Sigmoid colon (tissue), 4 donors: ENCODE data around the gene ATP6V0D1.

Experiments used
- POLR2A ChIP-seq, 2 donors: fragments of 450-650 bp; IDR thresholded peaks; one replicate each; pipeline ENCODE4 v1.6.1; 2016; ENCODE audit warnings: antibody characterized with exemption in 2 of 2, mild to moderate bottlenecking in 2 of 2, moderate library complexity in 2 of 2
- POLR2AphosphoS5 ChIP-seq, 4 donors: sonication (generic); formaldehyde crosslinking; IDR thresholded peaks; one replicate each; pipeline ENCODE4 v1.6.1; 2017; ENCODE audit warnings: antibody characterized with exemption in 4 of 4
- TF ChIP-seq, protein P1 (sequence below), 4 experiments: fragments of 450-650 bp in 3 of 4; fragments of 200-600 bp in 1 of 4; IDR thresholded peaks; one replicate each; pipeline ENCODE4 v1.5.1; 2016 to 2019; ENCODE audit warnings: antibody characterized with exemption in 4 of 4, mild to moderate bottlenecking in 3 of 4, moderate library complexity in 2 of 4

DNA sequence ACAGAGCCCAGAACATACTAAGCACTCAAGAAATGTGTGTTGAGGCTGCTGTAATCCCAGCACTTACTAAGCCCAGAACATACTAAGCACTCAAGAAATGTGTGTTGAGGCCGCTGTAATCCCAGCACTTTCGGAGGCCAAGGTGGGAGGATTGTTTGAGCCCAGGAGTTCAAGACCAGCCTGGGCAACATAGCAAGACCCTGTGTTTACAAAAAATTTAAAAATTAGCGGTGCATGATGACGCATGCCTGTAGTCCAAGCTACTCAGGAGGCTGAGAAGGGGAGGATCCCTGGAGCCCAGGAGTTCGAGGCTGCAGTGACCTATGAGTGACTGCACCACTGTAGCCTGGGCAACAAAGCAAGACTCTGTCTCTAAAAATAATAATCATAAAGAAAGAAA, 57.9 kb downstream of the ATP6V0D1 start:
- TF ChIP-seq POLR2A (IDR thresholded peaks at IDR 0.05) (no peak), POLR2AphosphoS5 (IDR thresholded peaks at IDR 0.05) (no peak)
- TF ChIP-seq, protein P1, sequence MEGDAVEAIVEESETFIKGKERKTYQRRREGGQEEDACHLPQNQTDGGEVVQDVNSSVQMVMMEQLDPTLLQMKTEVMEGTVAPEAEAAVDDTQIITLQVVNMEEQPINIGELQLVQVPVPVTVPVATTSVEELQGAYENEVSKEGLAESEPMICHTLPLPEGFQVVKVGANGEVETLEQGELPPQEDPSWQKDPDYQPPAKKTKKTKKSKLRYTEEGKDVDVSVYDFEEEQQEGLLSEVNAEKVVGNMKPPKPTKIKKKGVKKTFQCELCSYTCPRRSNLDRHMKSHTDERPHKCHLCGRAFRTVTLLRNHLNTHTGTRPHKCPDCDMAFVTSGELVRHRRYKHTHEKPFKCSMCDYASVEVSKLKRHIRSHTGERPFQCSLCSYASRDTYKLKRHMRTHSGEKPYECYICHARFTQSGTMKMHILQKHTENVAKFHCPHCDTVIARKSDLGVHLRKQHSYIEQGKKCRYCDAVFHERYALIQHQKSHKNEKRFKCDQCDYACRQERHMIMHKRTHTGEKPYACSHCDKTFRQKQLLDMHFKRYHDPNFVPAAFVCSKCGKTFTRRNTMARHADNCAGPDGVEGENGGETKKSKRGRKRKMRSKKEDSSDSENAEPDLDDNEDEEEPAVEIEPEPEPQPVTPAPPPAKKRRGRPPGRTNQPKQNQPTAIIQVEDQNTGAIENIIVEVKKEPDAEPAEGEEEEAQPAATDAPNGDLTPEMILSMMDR (IDR thresholded peaks at IDR 0.05), result no peak
